MM.1S (cell line): ENCODE results near the gene ADCY10.

ENCODE experiments used
- DNase-seq: peaks from one replicate; pipeline ENCODE4 v3.0.0-alpha.2; 2015
- H2AFZ ChIP-seq: fragments of 300-600 bp; sonication (generic); 2 replicates; pipeline ENCODE4 v1.6.0; 2016; ENCODE audit warnings: antibody characterized with exemption, low read length
- H3F3A ChIP-seq: fragments of 300-600 bp; sonication (generic); 2 replicates; pipeline ENCODE4 v1.6.1; 2016; ENCODE audit warnings: mild to moderate bottlenecking, antibody characterized with exemption, low read length, moderate library complexity, mixed read lengths; ENCODE audit not compliant: insufficient read depth
- H3K27ac ChIP-seq: fragments of 300-600 bp; sonication (generic); 2 replicates; pipeline ENCODE4 v1.5.1; 2016; ENCODE audit warnings: mild to moderate bottlenecking, low read length
- H3K27me3 ChIP-seq: fragments of 300-600 bp; sonication (generic); replicated peaks from 2 replicates; pipeline ENCODE4 v1.6.0; 2016; ENCODE audit warnings: low read length; ENCODE audit not compliant: insufficient read depth
- H3K36me3 ChIP-seq: fragments of 300-600 bp; sonication (generic); replicated peaks from 2 replicates; pipeline ENCODE4 v1.6.1; 2016; ENCODE audit warnings: mild to moderate bottlenecking, low read length, mixed read lengths; ENCODE audit not compliant: insufficient read depth
- H3K4me1 ChIP-seq: fragments of 300-600 bp; sonication (generic); 2 replicates; pipeline ENCODE4 v1.6.1; 2016; ENCODE audit warnings: low read length, mixed read lengths
- H3K4me2 ChIP-seq: fragments of 300-600 bp; sonication (generic); 2 replicates; pipeline ENCODE4 v1.6.0; 2016; ENCODE audit warnings: low read depth, low read length
- H3K4me3 ChIP-seq: fragments of 300-600 bp; sonication (generic); 2 replicates; pipeline ENCODE4 v1.5.1; 2016; ENCODE audit warnings: low read length, mixed read lengths
- H3K79me2 ChIP-seq: fragments of 300-600 bp; sonication (generic); 2 replicates; pipeline ENCODE4 v1.6.1; 2016; ENCODE audit warnings: mixed run types, low read length, mixed read lengths
- H3K9ac ChIP-seq: fragments of 300-600 bp; sonication (generic); 2 replicates; pipeline ENCODE4 v1.6.1; 2016; ENCODE audit warnings: low read length, mixed read lengths
- H3K9me2 ChIP-seq: fragments of 300-600 bp; sonication (generic); replicated peaks from 2 replicates; pipeline ENCODE4 v1.6.1; 2016; ENCODE audit warnings: mild to moderate bottlenecking, low read length, mixed read lengths; ENCODE audit not compliant: insufficient read depth
- H3K9me3 ChIP-seq: fragments of 300-600 bp; sonication (generic); replicated peaks from 2 replicates; pipeline ENCODE4 v1.6.1; 2016; ENCODE audit warnings: mild to moderate bottlenecking, low read length, mixed read lengths; ENCODE audit not compliant: insufficient read depth
- H4K20me1 ChIP-seq: fragments of 300-600 bp; sonication (generic); 2 replicates; pipeline ENCODE4 v1.6.1; 2016; ENCODE audit warnings: mild to moderate bottlenecking, low read length, moderate library complexity, mixed read lengths; ENCODE audit not compliant: insufficient read depth
- CTCF ChIP-seq: fragments of 300-600 bp; sonication (generic); IDR thresholded peaks from 2 replicates; pipeline ENCODE4 v1.5.1; 2016; ENCODE audit warnings: antibody characterized with exemption, low read length, mixed read lengths
- EZH2 ChIP-seq: fragments of 300-600 bp; sonication (generic); optimal IDR thresholded peaks from 2 replicates; pipeline ENCODE3; 2017; ENCODE audit warnings: low read depth, mild to moderate bottlenecking, antibody characterized with exemption, low read length, mixed read lengths
- EZH2phosphoT487 ChIP-seq: fragments of 300-600 bp; sonication (generic); IDR thresholded peaks from 2 replicates; pipeline ENCODE4 v1.6.1; 2018; ENCODE audit warnings: antibody characterized with exemption, low read length

Gene ADCY10

GRCh38 chr1:167916766-167917511, 3.0 kb upstream of the ADCY10 start:
- Histone ChIP-seq H3K27ac (no peak overlapping the region), H3K4me3 (no peak overlapping the region), H3K4me2 (no peak overlapping the region), H3K4me1 (peaks cover 3% of the 10 kb centered on the region; the same call in 1 of the 2 replicates), H3K27me3 (no peaks in the 10 kb centered on the region), H3K36me3 (no peaks in the 10 kb centered on the region), H3K79me2 (0 out of 2 replicates have a peak, but pooled peaks cover 4% of the 10 kb centered on the region), H3F3A (no peaks in the 10 kb centered on the region), H4K20me1 (no peaks in the 10 kb centered on the region), H2AFZ (no peak overlapping the region), H3K9me2 (no peaks in the 10 kb centered on the region), H3K9me3 (no peaks in the 10 kb centered on the region), H3K9ac (no peak overlapping the region)
- DNase-seq: no peak
- no peak for TF ChIP-seq EZH2phosphoT487
- no peak for TF ChIP-seq CTCF
- TF ChIP-seq EZH2: no peak

- no peak overlapping the region for H3K9ac ChIP-seq
- no peaks in the 10 kb centered on the region for H3K36me3 ChIP-seq
- no peaks in the 10 kb centered on the region for H3K9me2 ChIP-seq
- H3K27me3 ChIP-seq: no peaks in the 10 kb centered on the region
- H3K27ac ChIP-seq: no peak overlapping the region
- H3K4me1 ChIP-seq: 0 out of 2 replicates have a peak, but pooled peaks cover under 1% of the 10 kb centered on the region
- H3K4me3 ChIP-seq: no peak overlapping the region
- no peaks in the 10 kb centered on the region for H3K9me3 ChIP-seq
- DNase-seq: no peak
- no peaks in the 10 kb centered on the region for H4K20me1 ChIP-seq
- TF ChIP-seq EZH2phosphoT487: no peak
- TF ChIP-seq CTCF: no peak
- TF ChIP-seq EZH2: no peak
- no peak overlapping the region for H2AFZ ChIP-seq
- H3F3A ChIP-seq: no peaks in the 10 kb centered on the region
- no peaks in the 10 kb centered on the region for H3K79me2 ChIP-seq
- no peak overlapping the region for H3K4me2 ChIP-seq
Measured at GRCh38 chr1:167915569-167915968, 1.6 kb upstream of the ADCY10 start.

- Histone ChIP-seq H2AFZ (no peak overlapping the region), H3K4me2 (no peak overlapping the region), H3K27me3 (no peaks in the 10 kb centered on the region), H3F3A (no peaks in the 10 kb centered on the region), H3K36me3 (no peaks in the 10 kb centered on the region), H3K9me3 (no peaks in the 10 kb centered on the region), H3K9me2 (no peaks in the 10 kb centered on the region), H3K4me1 (0 out of 2 replicates have a peak, but pooled peaks cover 5% of the 10 kb centered on the region), H3K9ac (no peak overlapping the region), H3K4me3 (no peak overlapping the region), H4K20me1 (no peaks in the 10 kb centered on the region), H3K27ac (no peak overlapping the region), H3K79me2 (no peaks in the 10 kb centered on the region)
- TF ChIP-seq CTCF (no peak), EZH2phosphoT487 (no peak), EZH2 (no peak)
- DNase-seq: no peak
Measured at GRCh38 chr1:167912294-167912693, 1.6 kb downstream of the ADCY10 start.
